Peyer's patch (tissue), 4 donors: ENCODE results near the gene LIG1.

Experiments
- CTCF ChIP-seq, 6 experiments: fragments of 450-650 bp in 4 of 6; fragments of 200-600 bp in 2 of 6; sonication (generic) in 1 of 6; IDR thresholded peaks; one replicate each; pipeline ENCODE4 v1.5.1; 2017 to 2019; ENCODE audit warnings: antibody characterized with exemption in 6 of 6, mild to moderate bottlenecking in 3 of 6, moderate library complexity in 1 of 6
- POLR2A ChIP-seq, 2 donors: fragments of 450-650 bp; IDR thresholded peaks; one replicate each; pipeline ENCODE4 v1.5.1; 2017; ENCODE audit warnings: antibody characterized with exemption in 2 of 2, mild to moderate bottlenecking in 2 of 2, moderate library complexity in 2 of 2

GRCh38 chr19:48121909-48122371 is 48.2 kb downstream of the LIG1 start:
- no peak for TF ChIP-seq POLR2A (IDR thresholded peaks at IDR 0.05)
- no peak for TF ChIP-seq CTCF (IDR thresholded peaks at IDR 0.05)
